Measurements from ENCODE around the gene SRRD. TPM values are rescaled to one million over a fixed set of nuclear protein-coding genes. Genes with fewer than 3 reads are reported as not detected.
A peak's percentile ranks its signal among the peaks of the same experiment; 100 is the strongest.
"Not testable (repeated sequence)": the region's sequence is repeated elsewhere in the genome, so short reads cannot be mapped to it uniquely, and the experiment has no call there.

The SRRD gene
- 17.3 TPM for polyA plus RNA-seq (2013)

GRCh38 chr22:26483439-26484359, at the start of gene SRRD, which contains the start of gene HPS4:
TSS of gene SRRD (plus strand) at chr22:26483877. CDS start at chr22:26483891, 14 bp downstream.
TSS of gene HPS4 (minus strand) at chr22:26483783. CDS start at chr22:26481762, 2,021 bp downstream.
- Histone ChIP-seq H3K4me3 (ENCODE audit: control insufficient read depth in 1 of 7, extremely low read depth in 1 of 7, insufficient read depth in 4 of 7, low read depth in 2 of 7, low read length in 6 of 7) (peak within 1 kb of the TSS; percentile 64 to 98 (median 82)), H3K27me3 (replicated peaks in 2 of 5; ENCODE audit: control insufficient read depth in 4 of 5, insufficient read depth in 5 of 5, low read length in 4 of 5) (no peaks in the 10 kb centered on the region), H3K27ac (ENCODE audit: insufficient read depth in 1 of 2, low read depth in 1 of 2, low read length in 2 of 2, poor library complexity in 1 of 2, severe bottlenecking in 2 of 2) (peak within 1 kb of the TSS; percentile 93 to 96), H3K36me3 (ENCODE audit: control insufficient read depth in 4 of 4, insufficient read depth in 4 of 4, low read length in 3 of 4) (peaks cover 0 to 34% (median 8%) of the 10 kb centered on the region in 4 experiments), H3K4me1 (ENCODE audit: control extremely low read depth in 1 of 4, control insufficient read depth in 4 of 4, insufficient read depth in 4 of 4, low read length in 3 of 4) (peaks cover 43 to 63% (median 58%) of the 10 kb centered on the region in 4 experiments), H3K9me3 (ENCODE audit: control extremely low read depth in 1 of 5, control insufficient read depth in 4 of 5, insufficient read depth in 2 of 5, low read depth in 1 of 5, low read length in 4 of 5) (no peaks in the 10 kb centered on the region)
- WGBS (ENCODE audit: insufficient coverage), result under 1% methylated on average over 69 of the region's 85 CpGs
- DNase-seq, result peak; percentile 92 to 96 (median 96)
- ChIA-PET CTCF (interaction anchor here (0.9 to 3.5 kb wide), 10 partner anchors 9 to 182 kb away, joined by 3 to 11 read pairs (median 4); no protein-coding TSS in a partner anchor), POLR2A (interaction anchor here (0.8 to 1.8 kb wide), 4 partner anchors 8 to 89 kb away, joined by 3 to 8 read pairs (median 4); no protein-coding TSS in a partner anchor)

DNA sequence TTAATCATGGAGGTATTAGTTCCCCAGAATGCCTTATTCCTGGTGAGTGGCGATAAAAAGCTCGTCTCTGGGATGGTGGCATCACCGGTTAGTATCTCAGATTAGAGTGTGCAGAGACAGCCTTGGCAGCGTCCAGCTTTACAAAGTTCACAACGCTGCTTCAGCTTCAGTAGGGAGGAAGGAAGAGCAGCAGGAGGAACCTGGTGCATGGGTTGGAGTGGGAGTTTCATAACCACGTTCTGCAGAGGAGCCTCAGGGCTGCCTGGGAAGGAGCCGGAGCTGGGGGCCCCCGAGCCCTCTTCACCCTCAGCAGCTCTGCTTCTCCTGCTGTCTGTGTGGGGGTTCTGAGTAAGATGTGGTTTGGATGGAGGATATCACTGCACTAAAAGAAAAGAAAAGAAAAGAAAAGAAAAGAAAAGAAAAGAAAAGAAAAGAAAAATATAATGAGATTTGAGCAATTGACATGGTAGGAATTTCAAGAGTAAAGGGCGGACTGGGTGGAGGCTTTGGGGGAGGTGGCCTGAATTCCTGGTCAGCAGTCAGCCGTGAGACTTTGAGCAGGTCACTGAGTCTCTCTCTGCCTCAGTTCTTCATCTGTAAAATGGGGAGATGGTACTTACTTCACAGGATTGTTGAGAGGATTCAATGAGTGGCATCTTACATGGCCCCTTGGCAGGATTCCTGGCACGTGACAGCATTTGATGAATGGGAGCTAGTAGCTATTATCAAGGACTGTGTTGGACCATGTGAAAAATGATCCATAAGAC, 48.2 kb upstream of the SRRD start:
- H3K27me3 ChIP-seq (replicated peaks in 2 of 5; ENCODE audit: control insufficient read depth in 4 of 5, insufficient read depth in 5 of 5, low read length in 4 of 5), result no peaks in the 10 kb centered on the region
- no peak overlapping the region for H3K27ac ChIP-seq (ENCODE audit: insufficient read depth in 1 of 2, low read depth in 1 of 2, low read length in 2 of 2, poor library complexity in 1 of 2, severe bottlenecking in 2 of 2)
- no peaks in the 10 kb centered on the region for H3K9me3 ChIP-seq (ENCODE audit: control extremely low read depth in 1 of 5, control insufficient read depth in 4 of 5, insufficient read depth in 2 of 5, low read depth in 1 of 5, low read length in 4 of 5)
- ChIA-PET CTCF (interaction anchor here (0.8 to 1.7 kb wide), 4 partner anchors 9 to 32 kb away, joined by 3 to 7 read pairs (median 4); no protein-coding TSS in a partner anchor), POLR2A (no interaction called here)
- H3K36me3 ChIP-seq (ENCODE audit: control insufficient read depth in 4 of 4, insufficient read depth in 4 of 4, low read length in 3 of 4), result no peaks in the 10 kb centered on the region
- no peak overlapping the region for H3K4me3 ChIP-seq (ENCODE audit: control insufficient read depth in 1 of 7, extremely low read depth in 1 of 7, insufficient read depth in 4 of 7, low read depth in 2 of 7, low read length in 6 of 7)
- H3K4me1 ChIP-seq (ENCODE audit: control extremely low read depth in 1 of 4, control insufficient read depth in 4 of 4, insufficient read depth in 4 of 4, low read length in 3 of 4), result peaks cover 0 to 28% (median 16%) of the 10 kb centered on the region in 4 experiments
- WGBS (ENCODE audit: insufficient coverage), result 74% methylated on average over 9 of the region's 11 CpGs
- DNase-seq, result no peak

GRCh38 chr22:26436903-26437515, 46.7 kb upstream of the SRRD start:
- H3K4me1 ChIP-seq (ENCODE audit: control extremely low read depth in 1 of 4, control insufficient read depth in 4 of 4, insufficient read depth in 4 of 4, low read length in 3 of 4), result peaks cover 0 to 16% (median 11%) of the 10 kb centered on the region in 4 experiments
- H3K27me3 ChIP-seq (replicated peaks in 2 of 5; ENCODE audit: control insufficient read depth in 4 of 5, insufficient read depth in 5 of 5, low read length in 4 of 5), result no peaks in the 10 kb centered on the region
- 66% methylated on average over 9 of the region's 11 CpGs for WGBS (ENCODE audit: insufficient coverage)
- no peaks in the 10 kb centered on the region for H3K9me3 ChIP-seq (ENCODE audit: control extremely low read depth in 1 of 5, control insufficient read depth in 4 of 5, insufficient read depth in 2 of 5, low read depth in 1 of 5, low read length in 4 of 5)
- DNase-seq, result no peak
- POLR2A ChIA-PET, result no interaction called here
- H3K36me3 ChIP-seq (ENCODE audit: control insufficient read depth in 4 of 4, insufficient read depth in 4 of 4, low read length in 3 of 4), result no peaks in the 10 kb centered on the region
- no peak overlapping the region for H3K27ac ChIP-seq (ENCODE audit: insufficient read depth in 1 of 2, low read depth in 1 of 2, low read length in 2 of 2, poor library complexity in 1 of 2, severe bottlenecking in 2 of 2)
- CTCF ChIA-PET, result interaction anchor here (1.5 to 2.1 kb wide), 2 partner anchors 13 to 24 kb away, joined by 3 to 13 read pairs; no protein-coding TSS in a partner anchor
- no peak overlapping the region for H3K4me3 ChIP-seq (ENCODE audit: control insufficient read depth in 1 of 7, extremely low read depth in 1 of 7, insufficient read depth in 4 of 7, low read depth in 2 of 7, low read length in 6 of 7)

DNA sequence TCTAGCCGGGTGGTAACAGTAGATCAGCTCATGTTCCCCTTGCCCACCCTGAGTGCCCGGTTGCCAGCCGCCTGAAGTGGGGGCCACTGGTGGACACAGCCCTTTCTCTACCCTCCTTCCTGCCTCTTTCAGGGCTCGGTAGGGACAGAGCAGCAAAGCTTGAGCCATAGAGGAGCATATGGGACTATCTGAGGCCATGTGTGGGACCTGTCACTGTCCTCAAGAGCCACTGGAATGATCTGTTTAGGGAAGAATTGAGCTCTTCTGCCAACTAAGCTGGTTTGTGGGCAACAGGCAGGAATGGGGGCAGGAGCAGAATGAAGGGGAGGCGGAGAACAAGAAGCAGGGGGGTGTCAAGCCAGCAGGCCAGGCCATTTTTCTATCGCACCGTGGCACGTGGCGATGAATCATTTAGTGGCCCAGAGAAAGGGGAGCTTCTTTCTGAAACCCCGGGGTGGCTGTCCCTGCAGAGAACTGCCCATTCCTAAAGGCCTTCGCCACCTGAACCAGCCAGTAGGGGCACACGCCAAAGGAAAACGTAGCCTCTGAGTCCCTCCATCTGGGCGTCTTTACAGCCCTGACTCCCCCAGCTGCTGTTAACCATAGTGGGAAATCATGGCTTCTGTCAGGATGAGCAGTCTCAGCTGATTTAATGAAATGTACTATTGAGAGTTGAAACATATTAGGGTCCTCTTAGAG, 45.8 kb upstream of the SRRD start:
- Histone ChIP-seq H3K36me3 (ENCODE audit: control insufficient read depth in 4 of 4, insufficient read depth in 4 of 4, low read length in 3 of 4) (no peaks in the 10 kb centered on the region), H3K27ac (ENCODE audit: insufficient read depth in 1 of 2, low read depth in 1 of 2, low read length in 2 of 2, poor library complexity in 1 of 2, severe bottlenecking in 2 of 2) (no peak overlapping the region), H3K4me1 (ENCODE audit: control extremely low read depth in 1 of 4, control insufficient read depth in 4 of 4, insufficient read depth in 4 of 4, low read length in 3 of 4) (peaks cover 2 to 13% (median 6%) of the 10 kb centered on the region in 4 experiments), H3K4me3 (ENCODE audit: control insufficient read depth in 1 of 7, extremely low read depth in 1 of 7, insufficient read depth in 4 of 7, low read depth in 2 of 7, low read length in 6 of 7) (no peak overlapping the region), H3K9me3 (ENCODE audit: control extremely low read depth in 1 of 5, control insufficient read depth in 4 of 5, insufficient read depth in 2 of 5, low read depth in 1 of 5, low read length in 4 of 5) (no peaks in the 10 kb centered on the region), H3K27me3 (replicated peaks in 2 of 5; ENCODE audit: control insufficient read depth in 4 of 5, insufficient read depth in 5 of 5, low read length in 4 of 5) (no peaks in the 10 kb centered on the region)
- POLR2A ChIA-PET, result no interaction called here
- 95% methylated on average over 13 of the region's 14 CpGs for WGBS (ENCODE audit: insufficient coverage)
- CTCF ChIA-PET, result interaction anchor here (1.5 to 2.1 kb wide), 2 partner anchors 13 to 23 kb away, joined by 3 to 13 read pairs; no protein-coding TSS in a partner anchor
- no peak for DNase-seq

- DNase-seq; H3K36me3 ChIP-seq (ENCODE audit: control insufficient read depth in 4 of 4, insufficient read depth in 4 of 4, low read length in 3 of 4); H3K4me3 ChIP-seq (ENCODE audit: control insufficient read depth in 1 of 7, extremely low read depth in 1 of 7, insufficient read depth in 4 of 7, low read depth in 2 of 7, low read length in 6 of 7); H3K9me3 ChIP-seq (ENCODE audit: control extremely low read depth in 1 of 5, control insufficient read depth in 4 of 5, insufficient read depth in 2 of 5, low read depth in 1 of 5, low read length in 4 of 5); CTCF ChIA-PET; H3K27ac ChIP-seq (ENCODE audit: insufficient read depth in 1 of 2, low read depth in 1 of 2, low read length in 2 of 2, poor library complexity in 1 of 2, severe bottlenecking in 2 of 2); H3K27me3 ChIP-seq (replicated peaks in 2 of 5; ENCODE audit: control insufficient read depth in 4 of 5, insufficient read depth in 5 of 5, low read length in 4 of 5): not testable (repeated sequence)
- POLR2A ChIA-PET, result interaction anchor here (0.7 kb wide), 1 partner anchor 28 kb away, joined by 3 read pairs; no protein-coding TSS in a partner anchor
- peaks cover 2 to 13% (median 5%) of the 10 kb centered on the region in 4 experiments for H3K4me1 ChIP-seq (ENCODE audit: control extremely low read depth in 1 of 4, control insufficient read depth in 4 of 4, insufficient read depth in 4 of 4, low read length in 3 of 4)
- 92% methylated on average over 3 of the region's 3 CpGs for WGBS (ENCODE audit: insufficient coverage)
Observed at GRCh38 chr22:26438776-26439175, 44.9 kb upstream of the SRRD start.

GRCh38 chr22:26439559-26439958, 44.1 kb upstream of the SRRD start:
- Histone ChIP-seq H3K4me3 (ENCODE audit: control insufficient read depth in 1 of 7, extremely low read depth in 1 of 7, insufficient read depth in 4 of 7, low read depth in 2 of 7, low read length in 6 of 7) (no peak overlapping the region), H3K27me3 (replicated peaks in 2 of 5; ENCODE audit: control insufficient read depth in 4 of 5, insufficient read depth in 5 of 5, low read length in 4 of 5) (no peaks in the 10 kb centered on the region), H3K9me3 (ENCODE audit: control extremely low read depth in 1 of 5, control insufficient read depth in 4 of 5, insufficient read depth in 2 of 5, low read depth in 1 of 5, low read length in 4 of 5) (no peaks in the 10 kb centered on the region), H3K4me1 (ENCODE audit: control extremely low read depth in 1 of 4, control insufficient read depth in 4 of 4, insufficient read depth in 4 of 4, low read length in 3 of 4) (peaks cover 2 to 13% (median 5%) of the 10 kb centered on the region in 4 experiments), H3K36me3 (ENCODE audit: control insufficient read depth in 4 of 4, insufficient read depth in 4 of 4, low read length in 3 of 4) (no peaks in the 10 kb centered on the region), H3K27ac (ENCODE audit: insufficient read depth in 1 of 2, low read depth in 1 of 2, low read length in 2 of 2, poor library complexity in 1 of 2, severe bottlenecking in 2 of 2) (no peak overlapping the region)
- ChIA-PET CTCF (no interaction called here), POLR2A (no interaction called here)
- DNase-seq, result no peak
- WGBS (ENCODE audit: insufficient coverage), result 94% methylated on average over 2 of the region's 3 CpGs

All from common myeloid progenitor, CD34-positive (primary cell).